GM13977 (cell line): Measurements from ENCODE around the gene CTSW.

Source experiments
- DNase-seq: peaks from one replicate; pipeline ENCODE4 v3.0.0; 2012; ENCODE audit warnings: low spot score
- in situ Hi-C: fragments of 300-500 bp; cut with MboI; formaldehyde crosslinking; loops from one replicate; pipeline ENCODE4 v1.12.0; 2022; ENCODE audit warnings: low sequenced_read_pairs, low pct_unique_long_range_greater_than_20kb, mixed read lengths, inconsistent platforms; ENCODE audit not compliant: unreplicated experiment
- TF ChIP-seq, protein P1 (sequence below): IDR thresholded peaks from 2 replicates; pipeline ENCODE4 v1.5.1; 2012; ENCODE audit warnings: mild to moderate bottlenecking, control low read depth; ENCODE audit not compliant: insufficient read depth; ENCODE audit errors: extremely low read depth, missing control alignments

CTSW gene

GRCh38 chr11:65899356-65900124 is 19.9 kb downstream of the CTSW start:
- TF ChIP-seq, protein P1, sequence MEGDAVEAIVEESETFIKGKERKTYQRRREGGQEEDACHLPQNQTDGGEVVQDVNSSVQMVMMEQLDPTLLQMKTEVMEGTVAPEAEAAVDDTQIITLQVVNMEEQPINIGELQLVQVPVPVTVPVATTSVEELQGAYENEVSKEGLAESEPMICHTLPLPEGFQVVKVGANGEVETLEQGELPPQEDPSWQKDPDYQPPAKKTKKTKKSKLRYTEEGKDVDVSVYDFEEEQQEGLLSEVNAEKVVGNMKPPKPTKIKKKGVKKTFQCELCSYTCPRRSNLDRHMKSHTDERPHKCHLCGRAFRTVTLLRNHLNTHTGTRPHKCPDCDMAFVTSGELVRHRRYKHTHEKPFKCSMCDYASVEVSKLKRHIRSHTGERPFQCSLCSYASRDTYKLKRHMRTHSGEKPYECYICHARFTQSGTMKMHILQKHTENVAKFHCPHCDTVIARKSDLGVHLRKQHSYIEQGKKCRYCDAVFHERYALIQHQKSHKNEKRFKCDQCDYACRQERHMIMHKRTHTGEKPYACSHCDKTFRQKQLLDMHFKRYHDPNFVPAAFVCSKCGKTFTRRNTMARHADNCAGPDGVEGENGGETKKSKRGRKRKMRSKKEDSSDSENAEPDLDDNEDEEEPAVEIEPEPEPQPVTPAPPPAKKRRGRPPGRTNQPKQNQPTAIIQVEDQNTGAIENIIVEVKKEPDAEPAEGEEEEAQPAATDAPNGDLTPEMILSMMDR, result peak; percentile 30
- peak; percentile 73 for DNase-seq
- in situ Hi-C loops, result no loop called here

DNA sequence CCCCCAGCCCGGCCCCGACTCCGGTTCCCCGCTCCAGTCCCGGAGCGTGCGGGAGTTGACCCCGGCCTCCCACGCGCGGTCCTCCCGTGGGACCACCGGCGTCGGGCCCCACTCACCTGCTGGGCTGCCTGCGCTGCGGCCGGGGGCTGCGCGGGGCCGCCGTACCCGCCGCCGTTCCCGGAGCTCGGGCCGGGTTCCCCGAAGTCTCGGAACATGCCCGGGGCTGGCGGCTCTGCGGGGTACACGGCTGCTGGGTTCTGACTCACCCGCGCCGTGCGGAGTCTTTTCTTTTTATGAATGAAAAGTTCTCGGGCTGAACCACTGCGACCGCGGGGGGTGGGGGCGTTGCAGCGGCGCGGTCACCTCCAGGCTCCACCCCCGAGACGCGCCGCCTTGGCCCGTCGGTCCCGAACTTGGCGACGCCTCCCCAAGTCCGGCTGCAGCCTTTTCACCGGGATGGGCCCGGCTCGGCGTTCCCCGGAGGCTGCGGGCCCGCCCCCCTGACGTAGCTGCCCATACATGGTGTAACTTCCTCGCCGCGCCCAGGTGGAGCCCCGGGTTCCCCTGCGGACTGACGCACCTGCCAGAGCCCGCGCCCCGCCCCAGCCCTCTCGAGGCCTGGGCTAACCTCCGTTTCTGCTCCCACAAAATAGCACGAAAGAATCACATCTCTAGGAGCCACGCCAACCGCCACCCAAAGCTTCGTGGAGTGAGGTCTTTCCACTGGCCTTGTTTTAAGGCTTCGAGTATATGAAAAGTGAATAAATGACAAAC is 20.7 kb downstream of the CTSW start, which contains the start of gene FOSL1:
TSS of gene FOSL1 (minus strand) at position 264 of the 774 bp plus-strand sequence. CDS start at position 215, 49 bp downstream.
- TF ChIP-seq, protein P1, result no peak
- in situ Hi-C loops, result no loop called here
- DNase-seq, result peak; percentile 95

GRCh38 chr11:65900899-65901180 is 21.2 kb downstream of the CTSW start:
- in situ Hi-C loops, result no loop called here
- TF ChIP-seq, protein P1, result no peak

GRCh38 chr11:65903068-65903481 is 23.4 kb downstream of the CTSW start:
- DNase-seq, result no peak
- TF ChIP-seq, protein P1, result no peak
- in situ Hi-C loops, result no loop called here

More at GRCh38 chr11:65900899-65901180, 21.2 kb downstream of the CTSW start:
- no peak for DNase-seq

DNA sequence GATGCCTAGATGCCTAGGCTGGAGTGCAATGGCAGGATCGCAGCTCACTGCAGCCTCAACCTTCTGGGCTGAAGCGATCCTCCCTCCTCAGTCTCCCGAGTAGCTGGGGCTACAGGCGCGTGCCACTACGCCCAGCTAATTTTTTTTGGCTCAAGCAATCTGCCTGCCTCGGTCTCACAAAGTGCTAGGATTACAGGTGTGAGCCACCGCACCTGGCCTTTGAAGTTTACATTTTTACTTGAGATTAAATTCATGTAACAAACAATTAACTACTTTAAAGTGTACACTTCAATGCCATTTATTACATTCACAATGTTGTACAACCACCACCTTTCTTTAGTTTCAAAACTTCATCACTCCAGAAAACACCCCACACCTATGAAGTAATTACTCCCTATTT is 24.1 kb downstream of the CTSW start:
- no peak for DNase-seq
- TF ChIP-seq, protein P1, result no peak
- in situ Hi-C loops, result no loop called here

GRCh38 chr11:65906602-65907001 is 27.0 kb downstream of the CTSW start:
- DNase-seq, result no peak
- TF ChIP-seq, protein P1, result no peak
- in situ Hi-C loops, result no loop called here
